ENCODE measurements around the gene THSD4. TPM values are rescaled to one million over a fixed set of nuclear protein-coding genes. Genes with fewer than 3 reads are reported as not detected.
"Not testable (repeated sequence)": the region's sequence is repeated elsewhere in the genome, so short reads cannot be mapped to it uniquely, and the experiment has no call there.

THSD4 gene
- total RNA-seq, 1 donor from 2014 or later, result 2.7 TPM

DNA sequence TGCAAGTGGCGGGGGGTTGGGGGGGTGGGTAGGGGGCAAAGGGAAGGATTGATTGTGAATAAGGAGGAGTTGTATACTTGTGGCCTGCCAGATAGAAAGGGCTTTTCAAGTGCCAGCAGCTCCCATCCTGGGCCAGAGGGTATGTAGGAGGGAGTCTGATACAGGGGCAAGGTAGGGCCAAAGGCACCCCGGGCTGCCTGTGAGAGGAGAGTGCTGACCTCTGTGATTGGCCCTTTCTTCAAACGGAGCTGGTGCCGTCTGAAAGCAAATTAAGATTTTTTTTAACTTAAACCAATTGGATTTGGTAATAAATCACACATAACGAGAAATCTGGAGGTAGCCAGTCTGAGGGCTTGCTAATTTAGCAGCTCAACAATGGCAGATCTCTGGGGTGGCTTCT, 229.9 kb downstream of the THSD4 start:
- no peak for DNase-seq (ENCODE audit: low read depth)

GRCh38 chr15:71346464-71346863, 231.2 kb downstream of the THSD4 start:
- DNase-seq (ENCODE audit: low read depth), result no peak

GRCh38 chr15:71348597-71348996, 233.3 kb downstream of the THSD4 start:
- no peak for DNase-seq (ENCODE audit: low read depth)

DNA sequence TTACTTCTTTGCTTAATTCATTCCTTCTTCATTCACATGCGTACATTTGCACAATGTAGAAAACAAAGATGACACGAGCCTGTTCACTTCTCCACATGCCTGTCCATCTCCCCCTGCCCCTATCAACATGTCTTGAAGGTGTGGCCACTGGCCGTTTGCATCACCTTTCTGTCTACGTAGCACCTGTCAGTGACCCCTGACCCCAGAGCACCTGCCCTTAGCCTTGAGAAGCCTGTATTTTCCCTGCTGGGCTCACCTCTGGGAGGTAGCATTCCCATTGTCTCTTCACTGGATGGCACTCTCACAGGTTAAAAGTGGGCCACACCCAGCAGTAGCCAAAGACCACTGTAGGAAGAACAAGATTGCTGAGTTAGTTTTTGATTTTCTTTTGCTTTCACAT, 234.1 kb downstream of the THSD4 start:
- DNase-seq (ENCODE audit: low read depth), result no peak

DNA sequence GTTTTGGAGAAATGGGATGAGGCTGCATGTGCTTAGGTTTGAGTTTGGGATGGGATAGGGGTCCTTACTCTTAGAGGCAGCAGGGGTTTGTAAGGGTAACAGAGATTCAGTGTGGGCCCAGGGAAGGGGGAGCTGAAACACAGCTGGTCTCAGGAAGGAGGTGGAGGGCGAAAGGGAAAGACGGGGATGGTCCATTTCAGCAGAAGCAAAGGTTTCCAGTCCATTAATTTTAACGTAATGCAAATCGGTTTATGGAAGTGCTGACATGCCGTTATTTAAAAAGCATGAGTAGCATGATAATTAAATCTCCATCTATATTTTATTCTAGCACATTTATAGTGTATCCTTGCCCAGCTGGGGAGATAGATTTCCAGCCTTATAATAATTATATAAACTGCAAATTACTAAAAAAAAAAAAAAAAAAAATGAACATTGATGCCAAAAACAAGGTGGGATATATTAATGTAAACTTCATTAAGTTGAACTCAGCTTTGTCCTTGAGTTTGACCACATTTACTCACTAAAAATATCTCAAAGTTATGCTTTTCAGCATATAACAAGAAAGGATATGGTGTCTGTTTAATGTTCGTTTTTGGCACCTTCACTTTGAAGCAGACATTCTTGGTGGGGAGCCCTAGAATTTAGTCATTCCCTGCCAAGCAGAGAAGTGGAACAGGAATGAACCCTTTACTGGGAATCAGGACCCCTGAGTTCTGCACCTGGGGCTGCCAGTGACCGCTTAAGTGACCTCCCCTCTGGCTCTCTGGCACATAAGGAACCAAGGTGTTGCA, 234.7 kb downstream of the THSD4 start:
- no peak for DNase-seq (ENCODE audit: low read depth)

DNA sequence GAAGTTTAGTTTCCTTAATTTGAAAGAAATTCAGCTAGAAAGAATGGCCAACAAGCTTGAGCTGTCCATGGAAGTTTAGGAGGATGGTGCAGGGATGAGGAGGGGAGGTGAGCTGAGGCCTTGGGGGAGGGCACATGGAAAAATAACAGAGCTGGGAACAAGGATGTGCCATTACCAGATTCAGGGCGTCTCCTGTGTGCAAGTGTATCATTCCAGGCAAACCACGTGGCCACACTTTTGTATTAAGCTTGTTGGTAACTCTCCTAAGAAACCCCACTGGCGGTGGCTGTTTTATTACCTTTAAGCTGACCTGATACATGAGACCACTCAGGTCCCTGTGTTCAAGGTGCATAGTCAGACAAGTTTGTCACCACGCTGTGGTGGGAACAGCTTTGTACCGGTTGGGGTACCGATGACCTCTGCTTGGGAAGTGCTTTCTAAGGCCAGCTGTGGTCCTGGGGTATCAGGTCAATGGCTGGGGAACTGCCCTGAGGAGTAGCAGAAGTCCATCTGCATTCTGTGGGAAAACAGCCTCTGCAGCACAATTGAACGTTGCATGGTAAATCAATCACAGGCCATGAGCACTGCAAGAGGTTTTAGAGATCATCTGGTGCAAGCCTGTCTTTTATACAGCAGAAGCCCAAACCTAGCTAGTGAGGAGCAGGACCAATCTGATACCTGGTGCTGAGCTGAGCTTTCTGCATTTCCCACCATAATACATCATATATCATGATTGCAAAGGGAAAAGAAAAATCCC, 235.5 kb downstream of the THSD4 start:
- DNase-seq (ENCODE audit: low read depth), result no peak

DNA sequence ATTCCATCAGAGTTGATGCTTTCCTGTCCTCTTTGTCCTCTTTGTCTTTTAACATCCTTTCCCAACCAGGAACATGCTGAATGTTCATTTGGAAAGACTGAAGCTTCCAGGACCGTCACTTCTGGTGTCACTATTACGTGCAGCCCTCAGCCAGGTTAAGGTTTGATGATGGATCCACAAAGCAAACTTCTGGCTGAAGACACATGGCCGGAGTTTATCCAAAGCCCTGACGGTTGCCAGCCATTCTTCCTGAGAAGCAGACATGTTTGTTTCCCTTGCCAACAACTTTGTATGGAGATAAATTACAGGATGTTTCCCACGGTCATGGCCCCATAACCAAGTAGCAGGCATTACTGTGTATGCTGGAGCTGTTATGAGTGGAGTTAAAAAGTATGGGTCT, 236.9 kb downstream of the THSD4 start:
- DNase-seq (ENCODE audit: low read depth), result no peak

GRCh38 chr15:71352765-71353164, 237.5 kb downstream of the THSD4 start:
- DNase-seq (ENCODE audit: low read depth), result no peak

DNA sequence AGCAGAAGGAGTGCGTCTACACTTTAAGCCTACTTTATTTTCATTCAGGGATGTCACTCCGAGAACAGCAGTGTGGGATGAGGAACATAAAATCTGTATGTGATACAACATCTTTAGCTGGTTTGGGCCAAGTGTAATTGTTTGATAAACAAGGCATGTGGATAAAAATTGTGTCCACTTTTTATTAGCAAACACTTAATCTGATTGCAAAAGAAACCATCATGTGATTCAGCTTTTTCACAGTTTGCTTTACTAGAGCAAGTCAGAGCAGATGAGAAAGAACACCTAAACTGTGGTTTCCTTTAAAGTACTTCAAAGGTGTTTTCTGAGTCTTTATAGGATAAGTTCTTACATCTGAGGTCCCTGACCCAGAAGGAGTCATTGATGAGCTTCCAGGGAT, 237.9 kb downstream of the THSD4 start:
- DNase-seq (ENCODE audit: low read depth), result no peak

DNA sequence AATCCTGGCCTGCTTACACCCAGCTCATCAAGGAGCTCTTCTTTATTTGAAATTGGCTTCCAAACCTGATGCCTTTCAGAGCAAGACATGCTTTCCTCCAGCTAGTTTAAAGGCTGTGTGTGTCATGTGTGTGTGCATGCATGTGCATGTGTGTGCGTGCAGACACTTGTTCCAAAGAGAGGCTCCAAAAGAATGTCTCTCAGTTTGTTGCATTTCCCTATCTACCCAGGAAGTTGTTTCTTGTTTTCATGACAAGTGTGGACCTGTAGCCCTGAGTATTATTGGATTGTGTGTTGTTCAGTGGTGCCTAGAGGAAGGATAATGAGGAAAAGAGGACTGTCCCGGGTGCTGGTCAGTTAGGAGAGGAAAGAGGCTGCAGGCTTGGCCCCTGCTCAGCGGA, 240.0 kb downstream of the THSD4 start:
- DNase-seq (ENCODE audit: low read depth), result no peak

- peak; percentile 10 for DNase-seq (ENCODE audit: low read depth)
Measured at GRCh38 chr15:71357321-71357732, 242.1 kb downstream of the THSD4 start.

- no peak for DNase-seq (ENCODE audit: low read depth)
Measured at GRCh38 chr15:71357967-71358366, 242.7 kb downstream of the THSD4 start.

DNA sequence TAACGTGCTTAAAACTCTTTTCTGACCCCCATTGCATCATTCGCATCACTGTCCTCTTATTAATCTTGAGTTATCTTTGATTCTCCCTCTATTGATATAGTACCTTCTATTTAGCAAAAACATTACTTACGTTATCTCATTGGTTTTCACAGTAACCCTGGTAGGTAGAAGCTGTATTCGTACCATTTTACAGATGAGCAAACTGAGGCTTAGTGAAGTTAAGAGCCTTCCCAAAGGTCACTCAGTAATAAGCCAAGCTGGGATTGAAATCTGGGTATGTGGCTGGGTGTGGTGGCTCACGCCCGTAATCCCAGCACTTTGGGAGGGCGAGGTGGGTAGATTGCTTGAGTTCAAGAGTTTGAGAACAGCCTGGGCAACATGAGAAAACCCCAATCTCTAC, 244.0 kb downstream of the THSD4 start:
- no peak for DNase-seq (ENCODE audit: low read depth)

GRCh38 chr15:71362556-71362955, 247.3 kb downstream of the THSD4 start:
- DNase-seq (ENCODE audit: low read depth), result no peak

DNA sequence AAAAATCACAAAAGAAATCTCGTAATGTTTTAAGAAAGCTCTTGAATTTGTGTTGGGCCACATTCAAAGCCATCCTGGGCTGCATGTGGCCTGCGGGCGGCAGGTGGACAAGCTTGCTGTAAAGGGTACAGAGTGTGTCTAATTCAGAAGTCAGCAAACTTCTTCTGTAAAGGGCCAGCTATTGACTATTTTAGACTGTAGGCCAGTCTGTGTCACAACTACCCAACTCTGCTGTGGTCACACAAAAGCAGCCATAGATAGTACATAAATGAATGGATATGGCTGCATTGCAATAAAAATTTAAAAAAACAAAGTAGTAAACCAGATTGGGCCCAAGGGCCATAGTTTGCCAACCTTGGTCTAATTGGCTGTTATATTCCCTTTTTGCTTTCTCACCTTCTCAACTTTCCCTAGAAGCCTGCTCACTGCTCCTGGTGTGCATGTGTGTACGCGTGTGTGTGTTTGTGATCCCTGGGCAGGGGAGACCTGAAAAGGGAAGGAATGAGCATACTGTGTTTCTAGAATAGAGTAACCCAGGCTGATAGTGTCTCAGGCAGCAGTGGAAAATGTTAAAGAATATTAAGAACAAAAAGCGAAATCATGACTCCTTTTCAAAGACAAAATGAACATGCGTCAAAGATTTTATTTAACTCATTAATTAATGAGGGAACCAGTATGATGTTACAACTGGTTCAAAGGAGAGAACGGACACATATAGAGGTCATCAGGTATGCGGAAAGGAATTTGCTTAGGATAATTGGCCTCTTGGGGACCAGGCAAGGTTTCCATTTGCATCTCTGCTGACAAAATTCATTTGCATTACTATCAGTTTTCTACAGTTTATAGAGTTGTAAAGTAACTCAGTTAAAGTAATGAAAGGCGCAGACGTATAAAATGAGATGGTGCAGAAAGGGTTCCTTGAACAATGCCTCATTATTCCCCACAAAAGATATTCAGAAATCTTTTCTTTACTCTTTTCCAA, 248.0 kb downstream of the THSD4 start:
- no peak for DNase-seq (ENCODE audit: low read depth)

DNA sequence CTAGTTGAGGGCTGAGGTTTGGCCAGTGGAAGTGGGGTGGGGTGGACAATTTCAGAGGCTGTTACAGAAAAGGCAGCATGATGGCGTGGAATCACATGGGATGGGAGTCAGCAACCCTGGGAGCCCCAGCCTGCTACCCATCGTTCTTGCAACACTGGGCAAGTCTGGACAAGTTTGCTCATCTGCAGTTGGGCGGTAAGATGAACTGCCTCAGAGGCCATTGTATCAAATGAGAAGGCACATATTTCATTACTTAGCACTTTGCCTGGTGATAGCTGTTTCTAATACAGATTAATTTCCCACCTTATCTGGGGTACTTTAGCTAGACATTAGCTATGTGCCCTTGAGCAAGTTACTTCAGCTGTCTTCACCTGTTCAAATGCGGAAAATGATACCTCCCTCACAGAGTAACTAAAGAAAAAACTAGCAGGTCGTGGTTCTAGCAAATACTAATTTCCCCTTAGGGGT, 248.9 kb downstream of the THSD4 start:
- peak; percentile 21 for DNase-seq (ENCODE audit: low read depth)

DNA sequence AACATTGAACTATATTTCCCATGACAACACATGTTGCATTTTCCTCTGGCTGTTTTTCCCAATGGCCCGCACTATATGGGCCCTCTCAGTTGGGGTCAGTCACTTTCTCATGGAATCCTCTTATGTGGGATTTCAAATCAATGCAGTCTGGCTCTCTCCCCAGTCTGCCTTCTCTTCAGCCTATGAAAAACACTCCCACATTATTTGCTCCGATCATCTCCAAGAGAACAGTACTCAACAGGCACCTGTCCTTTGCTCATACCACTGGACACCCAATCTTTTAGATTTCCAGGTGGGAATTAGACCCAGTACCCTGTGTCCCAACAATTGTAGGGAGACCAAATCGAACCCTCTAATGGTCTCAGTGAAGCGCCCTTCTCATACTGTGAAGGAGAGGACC, 251.3 kb downstream of the THSD4 start:
- DNase-seq (ENCODE audit: low read depth), result no peak

GRCh38 chr15:71366926-71367325, 251.7 kb downstream of the THSD4 start:
- DNase-seq (ENCODE audit: low read depth), result no peak

DNA sequence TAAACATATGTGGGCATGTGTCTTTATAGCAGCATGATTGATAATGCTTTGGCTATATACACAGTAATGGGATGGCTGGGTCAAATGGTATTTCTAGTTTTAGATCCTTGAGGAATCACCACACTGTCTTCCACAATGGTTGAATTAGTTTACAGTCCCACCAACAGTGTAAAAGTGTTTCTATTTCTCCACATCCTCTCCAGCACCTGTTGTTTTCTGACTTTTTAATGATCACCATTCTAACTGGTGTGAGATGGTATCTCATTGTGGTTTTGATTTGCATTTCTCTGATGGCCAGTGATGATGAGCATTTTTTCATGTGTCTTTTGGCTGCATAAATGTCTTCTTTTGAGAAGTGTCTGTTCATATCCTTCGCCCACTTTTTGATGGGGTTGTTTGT, 252.5 kb downstream of the THSD4 start:
- not testable (repeated sequence) for DNase-seq (ENCODE audit: low read depth)

- DNase-seq (ENCODE audit: low read depth), result not testable (repeated sequence)
Measured at GRCh38 chr15:71372769-71373168, 257.5 kb downstream of the THSD4 start.

DNA sequence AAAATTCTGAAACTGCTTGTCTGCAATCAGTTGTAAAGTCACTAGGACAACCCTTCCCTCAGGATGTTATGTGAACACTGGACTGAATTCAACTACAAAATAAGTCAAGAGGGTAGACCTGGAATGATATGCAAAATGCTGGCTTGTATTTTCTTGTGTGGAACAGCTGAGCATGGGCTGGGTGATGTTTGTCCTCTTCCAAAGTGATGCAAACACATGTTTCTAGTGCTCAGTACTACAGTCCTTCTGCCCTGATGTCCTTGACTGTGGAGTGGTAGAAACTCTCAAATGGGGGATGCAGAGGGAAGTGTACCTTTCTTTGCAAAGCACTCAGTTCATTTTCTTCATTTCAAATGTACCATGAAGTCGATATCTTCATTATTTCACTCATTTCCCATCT, 258.6 kb downstream of the THSD4 start:
- DNase-seq (ENCODE audit: low read depth), result no peak
